ENCODE measurements around the gene GMDS.

Gene GMDS

GRCh38 chr6:1895721-1896120 is 349.7 kb downstream of the GMDS start:
- no peak for DNase-seq (ENCODE audit: low read depth in 2 of 2)

GRCh38 chr6:1894954-1895353 is 350.5 kb downstream of the GMDS start:
- DNase-seq (ENCODE audit: low read depth in 2 of 2), result no peak

- no peak for DNase-seq (ENCODE audit: low read depth in 2 of 2)
Measured at GRCh38 chr6:1893470-1894130, 351.8 kb downstream of the GMDS start.

GRCh38 chr6:1892716-1893115 is 352.7 kb downstream of the GMDS start:
- no peak for DNase-seq (ENCODE audit: low read depth in 2 of 2)

GRCh38 chr6:1890987-1891386 is 354.4 kb downstream of the GMDS start:
- no peak for DNase-seq (ENCODE audit: low read depth in 2 of 2)

GRCh38 chr6:1890071-1890470 is 355.3 kb downstream of the GMDS start:
- no peak for DNase-seq (ENCODE audit: low read depth in 2 of 2)

- no peak for DNase-seq (ENCODE audit: low read depth in 2 of 2)
Measured at GRCh38 chr6:1885576-1886011, 359.8 kb downstream of the GMDS start.

GRCh38 chr6:1884313-1884712 is 361.1 kb downstream of the GMDS start:
- DNase-seq (ENCODE audit: low read depth in 2 of 2), result no peak

- DNase-seq (ENCODE audit: low read depth in 2 of 2), result no peak
Measured at GRCh38 chr6:1878330-1878729, 367.1 kb downstream of the GMDS start.

GRCh38 chr6:1873781-1874180 is 371.6 kb downstream of the GMDS start:
- no peak for DNase-seq (ENCODE audit: low read depth in 2 of 2)

- no peak for DNase-seq (ENCODE audit: low read depth in 2 of 2)
Measured at GRCh38 chr6:1872649-1873131, 372.7 kb downstream of the GMDS start.

GRCh38 chr6:1871724-1872315 is 373.6 kb downstream of the GMDS start:
- DNase-seq (ENCODE audit: low read depth in 2 of 2), result no peak

- DNase-seq (ENCODE audit: low read depth in 2 of 2), result no peak
Measured at GRCh38 chr6:1870932-1871331, 374.5 kb downstream of the GMDS start.

- no peak for DNase-seq (ENCODE audit: low read depth in 2 of 2)
Measured at GRCh38 chr6:1870251-1870650, 375.2 kb downstream of the GMDS start.

- no peak for DNase-seq (ENCODE audit: low read depth in 2 of 2)
Measured at GRCh38 chr6:1869769-1870168, 375.6 kb downstream of the GMDS start.

- DNase-seq (ENCODE audit: low read depth in 2 of 2), result no peak
Measured at GRCh38 chr6:1869308-1869707, 376.1 kb downstream of the GMDS start.

- no peak for DNase-seq (ENCODE audit: low read depth in 2 of 2)
Measured at GRCh38 chr6:1868561-1869261, 376.7 kb downstream of the GMDS start.

- no peak for DNase-seq (ENCODE audit: low read depth in 2 of 2)
Measured at GRCh38 chr6:1867197-1867596, 378.2 kb downstream of the GMDS start.

- DNase-seq (ENCODE audit: low read depth in 2 of 2), result no peak
Measured at GRCh38 chr6:1865585-1865984, 379.8 kb downstream of the GMDS start.

- DNase-seq (ENCODE audit: low read depth in 2 of 2), result no peak
Measured at GRCh38 chr6:1864496-1864895, 380.9 kb downstream of the GMDS start.

- DNase-seq (ENCODE audit: low read depth in 2 of 2), result no peak
Measured at GRCh38 chr6:1862411-1862810, 383.0 kb downstream of the GMDS start.

- no peak for DNase-seq (ENCODE audit: low read depth in 2 of 2)
Measured at GRCh38 chr6:1860756-1861348, 384.6 kb downstream of the GMDS start.

- DNase-seq (ENCODE audit: low read depth in 2 of 2), result no peak
Measured at GRCh38 chr6:1858859-1859258, 386.5 kb downstream of the GMDS start.

Measured in stimulated activated CD8-positive, alpha-beta memory T cell treated with anti-CD3 and anti-CD28 coated beads, Interleukin-15, amount 100 ng/mL, for 48 hours (primary cell).